OCI-LY1 (cell line): Measurements from ENCODE around the gene ADAM20.

Experiments used
- H2AFZ ChIP-seq: fragments of 200-600 bp; sonication (generic), shearing (Covaris generic); 2 replicates; pipeline ENCODE4 v1.6.0; 2014; ENCODE audit warnings: antibody characterized with exemption, mild to moderate bottlenecking, low read length
- H3F3A ChIP-seq: fragments of 200-600 bp; sonication (generic), shearing (Covaris generic); 2 replicates; pipeline ENCODE4 v1.6.0; 2014; ENCODE audit warnings: mild to moderate bottlenecking, antibody characterized with exemption, low read length, moderate library complexity; ENCODE audit not compliant: insufficient read depth
- H3K27ac ChIP-seq: fragments of 200-600 bp; sonication (generic); 2 replicates; pipeline ENCODE4 v1.5.1; 2014; ENCODE audit warnings: low read length, mixed run types, mild to moderate bottlenecking, low read depth; ENCODE audit not compliant: poor library complexity, severe bottlenecking
- H3K27me3 ChIP-seq: fragments of 200-600 bp; sonication (generic); 2 replicates; pipeline ENCODE4 v1.6.0; 2014; ENCODE audit warnings: antibody characterized with exemption, mild to moderate bottlenecking, low read length, moderate library complexity; ENCODE audit not compliant: insufficient read depth
- H3K36me3 ChIP-seq: fragments of 200-600 bp; sonication (generic); 2 replicates; pipeline ENCODE4 v1.6.1; 2014; ENCODE audit warnings: mild to moderate bottlenecking, antibody characterized with exemption, low read length, moderate library complexity, mixed read lengths; ENCODE audit not compliant: insufficient read depth
- H3K4me1 ChIP-seq: fragments of 200-600 bp; sonication (generic); 2 replicates; pipeline ENCODE4 v1.5.1; 2014; ENCODE audit warnings: mild to moderate bottlenecking, low read length, moderate library complexity; ENCODE audit not compliant: insufficient read depth, severe bottlenecking
- H3K4me2 ChIP-seq: fragments of 200-600 bp; sonication (generic), shearing (Covaris generic); 2 replicates; pipeline ENCODE4 v1.6.1; 2014; ENCODE audit warnings: low read length
- H3K4me3 ChIP-seq: fragments of 200-600 bp; sonication (generic); 2 replicates; pipeline ENCODE4 v1.5.1; 2014; ENCODE audit warnings: low read length, low read depth, mild to moderate bottlenecking, mixed read lengths; ENCODE audit not compliant: poor library complexity, severe bottlenecking
- H3K79me2 ChIP-seq: fragments of 200-600 bp; shearing (Covaris generic); 2 replicates; pipeline ENCODE4 v1.6.1; 2016; ENCODE audit warnings: mixed run types, low read length, mixed read lengths; ENCODE audit not compliant: insufficient read depth
- H3K9ac ChIP-seq: fragments of 200-600 bp; sonication (generic), shearing (Covaris generic); 2 replicates; pipeline ENCODE4 v1.6.1; 2014; ENCODE audit warnings: mild to moderate bottlenecking, low read length, mixed read lengths
- H3K9me2 ChIP-seq: fragments of 200-600 bp; sonication (generic), shearing (Covaris generic); 2 replicates; pipeline ENCODE4 v1.6.1; 2014; ENCODE audit warnings: low read depth, mild to moderate bottlenecking, low read length, mixed read lengths
- H3K9me3 ChIP-seq: fragments of 200-600 bp; shearing (Covaris generic); 2 replicates; pipeline ENCODE4 v1.6.1; 2014; ENCODE audit warnings: low read length, mixed read lengths
- H4K20me1 ChIP-seq: fragments of 200-600 bp; sonication (generic), shearing (Covaris generic); 2 replicates; pipeline ENCODE4 v1.6.0; 2016; ENCODE audit warnings: mild to moderate bottlenecking, low read length; ENCODE audit not compliant: insufficient read depth
- CTCF ChIP-seq: fragments of 200-600 bp; sonication (generic), shearing (Covaris generic); IDR thresholded peaks from 2 replicates; pipeline ENCODE4 v1.5.1; 2017; ENCODE audit warnings: mild to moderate bottlenecking, antibody characterized with exemption, low read length, moderate library complexity, mixed read lengths
- EZH2 ChIP-seq: fragments of 200-600 bp; sonication (generic), shearing (Covaris generic); IDR thresholded peaks from 2 replicates; pipeline ENCODE4 v1.8.0; 2017; ENCODE audit warnings: borderline replicate concordance, mixed run types, mild to moderate bottlenecking, antibody characterized with exemption, low read length, moderate library complexity, mixed read lengths

Gene ADAM20

GRCh38 chr14:70534904-70535303 lies at the start of gene ADAM20:
Gene ADAM20 (minus strand): TSS chr14:70535004. CDS start chr14:70524757, 10,247 bp downstream.
- Histone ChIP-seq H4K20me1 (no peaks in the 10 kb centered on the region), H3K27me3 (no peaks in the 10 kb centered on the region), H3K9me3 (peaks cover 9% of the 10 kb centered on the region; the same call in 1 of the 2 replicates), H3K27ac (no peak within 1 kb of the TSS), H3K36me3 (0 out of 2 replicates have a peak, but pooled peaks cover 6% of the 10 kb centered on the region), H3K4me3 (no peak within 1 kb of the TSS), H3K9me2 (no peaks in the 10 kb centered on the region), H3K9ac (no peak within 1 kb of the TSS), H3K4me2 (no peak within 1 kb of the TSS), H3K4me1 (no peaks in the 10 kb centered on the region), H2AFZ (no peak within 1 kb of the TSS), H3K79me2 (no peaks in the 10 kb centered on the region), H3F3A (no peaks in the 10 kb centered on the region)
- TF ChIP-seq EZH2 = no peak
- TF ChIP-seq CTCF = no peak

- H3K9me2 ChIP-seq = no peaks in the 10 kb centered on the region
- H2AFZ ChIP-seq = no peak overlapping the region
- no peaks in the 10 kb centered on the region; the same call in 1 of the 2 replicates for H3K9me3 ChIP-seq
- no peak overlapping the region for H3K27ac ChIP-seq
- H3K4me3 ChIP-seq = no peak overlapping the region
- peaks cover 36% of the 10 kb centered on the region for H3K36me3 ChIP-seq
- H3K4me2 ChIP-seq = no peak overlapping the region
- H3K9ac ChIP-seq = no peak overlapping the region
- H3K79me2 ChIP-seq = no peaks in the 10 kb centered on the region
- no peaks in the 10 kb centered on the region for H4K20me1 ChIP-seq
- H3K27me3 ChIP-seq = no peaks in the 10 kb centered on the region
- no peak for TF ChIP-seq CTCF
- H3K4me1 ChIP-seq = no peaks in the 10 kb centered on the region
- H3F3A ChIP-seq = no peaks in the 10 kb centered on the region
These were observed 42.1 kb upstream of the ADAM20 start for GRCh38 chr14:70576891-70577290.

GRCh38 chr14:70573050-70573449 lies 38.2 kb upstream of the ADAM20 start:
- Histone ChIP-seq H3K79me2 (no peaks in the 10 kb centered on the region), H3K9me2 (no peaks in the 10 kb centered on the region), H3K27ac (no peak overlapping the region), H3K9ac (no peak overlapping the region), H3K4me3 (no peak overlapping the region), H3K27me3 (no peaks in the 10 kb centered on the region), H3K9me3 (no peaks in the 10 kb centered on the region), H3K36me3 (0 out of 2 replicates have a peak, but pooled peaks cover 4% of the 10 kb centered on the region), H3K4me1 (no peaks in the 10 kb centered on the region), H4K20me1 (no peaks in the 10 kb centered on the region), H3K4me2 (no peak overlapping the region), H3F3A (no peaks in the 10 kb centered on the region), H2AFZ (no peak overlapping the region)
- TF ChIP-seq EZH2 (no peak), CTCF (no peak)
